HG03520 (cell line): ENCODE results near the gene SOCS1.
A peak's percentile ranks its signal among the peaks of the same experiment; 100 is the strongest.

Experiments
- ATAC-seq: cut with Tn5 transposase; IDR thresholded peaks from one replicate; pipeline ENCODE4 v1.9.1; 2021; ENCODE audit warnings: mild to moderate bottlenecking, moderate library complexity; ENCODE audit not compliant: unreplicated experiment

SOCS1 gene

DNA sequence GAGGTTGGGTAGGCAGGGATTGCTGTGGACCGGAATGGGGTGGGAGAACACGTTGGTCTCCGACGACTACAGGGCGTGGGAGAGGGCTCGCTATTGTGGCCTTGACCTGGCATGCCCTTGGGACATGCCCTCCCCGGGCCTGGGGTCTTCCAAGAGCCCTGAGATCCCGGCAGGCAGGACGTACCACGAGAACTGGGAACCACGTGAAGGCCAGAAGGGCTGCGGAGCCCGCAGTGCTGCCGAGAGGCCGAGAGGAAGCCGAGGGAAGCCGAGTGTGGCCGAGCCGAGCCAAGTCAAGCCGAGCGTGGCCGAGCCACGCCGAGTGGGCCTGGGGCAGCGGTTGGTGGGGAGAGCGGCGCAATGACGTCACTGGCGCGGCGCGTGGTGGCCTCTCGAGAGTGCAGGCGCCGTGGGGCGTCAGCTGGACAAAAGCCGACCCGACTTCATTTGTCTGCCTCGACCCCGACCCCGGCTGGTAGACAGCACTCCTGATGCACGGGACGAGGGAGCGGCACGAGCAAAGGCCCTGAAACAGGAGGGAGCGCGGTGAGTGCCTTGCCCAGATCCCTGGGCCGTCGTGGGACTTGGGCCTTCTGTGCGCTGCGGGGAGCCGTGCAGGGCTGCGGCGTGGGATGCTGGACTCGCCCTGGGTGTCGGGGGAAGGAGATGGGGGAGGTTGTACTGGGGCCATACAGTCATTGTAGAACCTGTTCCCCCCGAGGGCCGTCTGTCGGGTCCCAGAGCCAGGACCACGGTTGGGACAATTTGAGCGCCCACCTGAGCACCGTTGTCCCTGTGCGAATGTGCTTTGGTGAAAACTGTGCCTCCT, 6.6 kb downstream of the SOCS1 start:
- ATAC-seq: no peak

DNA sequence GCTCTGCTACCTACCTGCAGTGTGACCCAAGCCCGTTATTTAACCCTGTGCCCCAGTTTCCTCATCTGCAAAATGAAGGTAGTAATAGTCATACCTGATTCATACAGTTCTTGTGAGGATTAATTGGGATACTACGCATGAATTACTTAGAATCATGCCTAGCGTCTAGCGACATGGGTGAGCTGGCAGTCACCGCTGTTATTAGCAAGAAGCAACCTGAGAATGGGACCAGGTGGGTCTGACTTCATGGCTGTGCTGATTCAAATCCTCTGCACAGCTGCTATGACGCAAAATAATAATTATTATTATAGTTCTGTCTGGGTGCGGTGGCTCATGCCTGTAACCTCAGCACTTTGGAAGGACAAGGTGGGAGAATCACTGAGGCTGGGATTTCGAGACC, 7.9 kb downstream of the SOCS1 start:
- no peak for ATAC-seq

DNA sequence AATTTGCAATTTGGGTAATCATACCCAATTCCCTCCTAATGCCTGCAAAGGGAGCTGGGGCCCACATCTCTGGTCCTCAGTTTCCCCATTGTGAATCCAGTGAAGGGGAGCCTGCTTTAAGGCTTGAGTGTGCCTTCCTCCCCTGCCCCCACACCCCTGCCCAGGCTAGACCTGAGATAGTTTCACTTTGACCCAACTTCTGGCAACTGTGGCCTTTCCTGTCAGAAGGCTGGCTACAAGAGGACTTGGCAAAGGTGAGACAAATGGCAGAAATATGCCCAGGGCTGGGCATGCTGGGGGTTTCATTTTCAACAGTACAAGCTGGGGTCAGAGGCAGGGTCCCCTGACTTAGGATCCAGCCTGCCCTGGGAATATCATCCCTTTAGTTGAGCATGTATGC, 10.0 kb downstream of the SOCS1 start:
- no peak for ATAC-seq

DNA sequence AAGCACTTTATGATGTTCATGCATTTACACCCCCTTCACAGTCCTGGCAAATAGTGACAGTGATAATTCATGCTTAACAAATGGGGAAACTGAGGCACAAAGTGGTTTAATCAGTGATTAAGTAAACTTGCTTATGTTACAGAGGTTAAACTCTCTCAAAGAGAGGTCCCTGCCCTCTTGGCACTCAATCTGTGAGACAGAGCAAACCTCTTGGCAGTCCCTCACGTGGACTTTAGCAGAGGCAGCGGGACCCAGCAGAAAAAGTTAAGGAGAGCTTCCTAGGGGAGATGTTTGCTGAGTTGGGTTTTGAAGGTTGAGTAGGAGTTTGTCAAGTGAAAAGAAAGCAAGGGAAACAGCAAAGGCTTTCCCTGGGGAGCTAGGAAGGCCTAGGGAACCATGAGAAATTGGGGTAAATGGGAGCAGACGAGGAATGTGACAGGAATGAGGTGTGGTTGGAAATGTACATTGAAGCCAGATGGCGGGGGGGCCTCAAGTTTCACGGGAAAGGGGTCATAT, 10.7 kb downstream of the SOCS1 start:
- no peak for ATAC-seq

DNA sequence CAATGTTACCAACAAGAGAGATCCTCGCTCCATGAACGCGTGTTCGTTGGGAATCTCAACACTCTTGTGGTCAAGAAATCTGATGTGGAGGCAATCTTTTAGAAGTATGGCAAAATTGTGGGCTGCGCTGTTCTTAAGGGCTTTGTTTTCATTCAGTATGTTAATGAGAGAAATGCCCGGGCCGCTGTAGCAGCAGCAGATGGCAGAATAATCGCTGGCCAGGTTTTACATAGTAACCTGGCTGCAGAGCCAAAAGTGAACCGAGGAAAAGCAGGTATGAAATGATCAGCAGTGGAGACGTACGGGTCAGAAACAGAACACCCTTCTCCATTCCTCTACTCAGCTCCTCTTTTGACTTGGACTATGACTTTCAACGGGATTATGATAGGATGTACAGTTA, 13.3 kb downstream of the SOCS1 start:
- ATAC-seq: no peak

DNA sequence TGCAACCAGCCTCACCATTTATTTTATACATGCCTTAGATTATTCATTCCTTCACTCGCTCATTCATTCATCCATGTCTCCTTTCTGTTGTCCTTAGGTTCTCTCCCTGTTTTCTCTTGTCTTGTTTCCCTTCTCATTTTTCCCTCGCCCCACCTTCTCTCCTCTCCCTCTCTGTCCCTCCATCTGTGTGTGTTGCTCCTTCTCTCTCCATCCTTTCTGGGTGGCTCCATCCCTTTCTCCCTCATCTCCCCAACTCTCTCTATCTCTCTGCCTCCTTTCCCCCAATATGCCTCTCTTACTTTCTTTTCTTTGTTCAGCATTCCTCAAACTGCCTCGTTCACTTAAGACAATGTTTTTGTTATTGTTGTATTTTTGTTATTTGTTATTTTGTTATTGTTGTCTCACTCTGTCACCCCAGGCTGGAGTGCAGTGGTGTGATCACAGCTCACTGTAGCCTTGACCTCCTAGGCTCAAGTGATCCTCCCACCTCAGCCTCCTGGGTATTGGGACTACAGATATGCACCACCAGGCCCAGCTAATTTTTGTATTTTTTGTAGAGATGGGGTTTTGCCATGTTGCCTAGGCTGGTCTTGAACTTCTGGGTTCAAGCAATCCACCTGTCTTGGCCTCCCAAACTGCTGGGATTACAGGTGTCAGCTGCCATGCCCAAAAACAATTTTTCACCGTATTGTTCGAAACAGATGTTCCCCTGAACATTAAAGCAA, 14.4 kb downstream of the SOCS1 start:
- ATAC-seq: no peak

DNA sequence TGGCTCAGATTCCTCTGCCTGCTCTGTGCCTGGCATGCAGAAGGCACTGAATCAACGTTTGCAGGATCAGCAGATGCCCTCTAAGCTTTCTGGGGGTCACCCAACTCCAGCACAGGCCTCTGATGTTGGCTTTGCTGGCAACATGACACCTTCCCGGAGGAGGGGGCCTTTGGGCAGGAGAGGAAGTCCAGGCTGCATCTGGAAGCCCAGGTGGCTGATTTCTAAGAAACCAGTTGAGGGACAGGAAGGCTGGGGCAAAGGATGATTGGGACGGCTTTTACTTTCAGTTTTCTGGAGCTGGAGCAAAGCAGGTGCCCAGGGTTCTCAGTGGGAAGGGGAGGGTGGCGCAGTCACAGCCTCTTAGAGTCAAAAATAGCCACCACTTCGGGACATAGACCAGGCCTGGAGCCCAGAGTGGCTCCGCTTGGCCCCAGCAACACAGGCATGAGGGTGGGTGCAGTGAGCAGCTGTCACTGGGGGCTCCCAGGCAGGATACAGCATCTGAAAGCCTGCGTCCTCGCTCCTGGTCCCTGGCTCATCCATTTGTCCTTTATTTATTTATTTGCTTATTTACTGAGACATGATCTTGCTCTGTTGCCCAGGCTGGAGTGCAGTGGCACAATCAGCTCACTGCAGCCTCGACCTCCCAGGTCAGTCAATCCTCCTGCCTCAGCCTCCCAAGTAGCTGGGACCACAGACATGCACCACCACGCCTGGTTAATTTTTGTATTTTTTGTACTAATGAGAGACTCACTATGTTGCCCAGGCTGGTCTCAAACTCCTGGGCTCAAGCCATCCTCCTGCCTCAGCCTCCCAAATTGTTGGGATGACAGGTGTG, 15.1 kb downstream of the SOCS1 start:
- no peak for ATAC-seq

DNA sequence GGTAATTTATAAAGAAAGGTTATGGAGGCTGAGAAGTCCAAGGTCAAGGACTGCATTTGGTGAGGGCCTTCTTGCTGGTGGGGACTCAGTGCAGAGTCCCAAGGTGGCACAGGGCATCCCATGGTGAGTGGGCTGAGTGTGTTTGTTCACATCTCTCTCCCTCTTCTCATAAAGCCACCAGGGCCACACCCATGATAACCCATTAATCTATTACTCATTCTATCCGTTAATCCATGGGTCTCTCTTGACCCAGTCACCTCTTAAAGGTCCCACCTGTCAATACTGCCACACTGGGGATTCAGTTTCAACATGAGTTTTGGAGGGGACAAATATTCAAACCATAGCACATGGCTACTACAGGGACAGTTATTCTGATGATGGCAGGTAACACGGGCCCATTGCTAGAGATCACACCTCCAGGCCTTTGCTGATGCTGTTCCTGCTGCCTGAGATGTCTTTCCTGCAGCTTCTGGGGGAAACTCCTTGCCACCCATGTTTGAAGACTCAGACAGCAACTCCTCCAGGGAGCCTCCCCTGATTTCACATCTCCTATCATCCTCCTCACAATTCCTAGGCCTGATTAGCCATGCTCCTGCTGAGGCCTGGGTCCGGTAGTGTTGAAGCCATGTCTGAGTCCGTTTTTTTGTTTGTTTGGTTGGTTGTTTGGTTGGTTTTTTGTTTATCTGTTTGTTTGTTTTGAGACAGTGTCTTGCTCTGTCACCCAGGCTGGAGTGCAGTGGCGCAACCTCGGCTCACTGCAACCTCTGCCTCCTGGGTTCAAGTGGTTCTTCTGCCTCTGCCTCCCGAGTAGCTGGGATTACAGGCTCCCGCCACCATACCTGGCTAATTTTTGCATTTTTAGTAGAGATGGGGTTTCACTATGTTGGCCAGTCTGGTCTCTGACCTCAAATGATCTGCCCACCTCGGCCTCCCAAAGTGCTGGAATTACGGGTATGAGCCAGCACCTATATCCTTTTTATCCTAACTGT, 16.1 kb downstream of the SOCS1 start:
- no peak for ATAC-seq

DNA sequence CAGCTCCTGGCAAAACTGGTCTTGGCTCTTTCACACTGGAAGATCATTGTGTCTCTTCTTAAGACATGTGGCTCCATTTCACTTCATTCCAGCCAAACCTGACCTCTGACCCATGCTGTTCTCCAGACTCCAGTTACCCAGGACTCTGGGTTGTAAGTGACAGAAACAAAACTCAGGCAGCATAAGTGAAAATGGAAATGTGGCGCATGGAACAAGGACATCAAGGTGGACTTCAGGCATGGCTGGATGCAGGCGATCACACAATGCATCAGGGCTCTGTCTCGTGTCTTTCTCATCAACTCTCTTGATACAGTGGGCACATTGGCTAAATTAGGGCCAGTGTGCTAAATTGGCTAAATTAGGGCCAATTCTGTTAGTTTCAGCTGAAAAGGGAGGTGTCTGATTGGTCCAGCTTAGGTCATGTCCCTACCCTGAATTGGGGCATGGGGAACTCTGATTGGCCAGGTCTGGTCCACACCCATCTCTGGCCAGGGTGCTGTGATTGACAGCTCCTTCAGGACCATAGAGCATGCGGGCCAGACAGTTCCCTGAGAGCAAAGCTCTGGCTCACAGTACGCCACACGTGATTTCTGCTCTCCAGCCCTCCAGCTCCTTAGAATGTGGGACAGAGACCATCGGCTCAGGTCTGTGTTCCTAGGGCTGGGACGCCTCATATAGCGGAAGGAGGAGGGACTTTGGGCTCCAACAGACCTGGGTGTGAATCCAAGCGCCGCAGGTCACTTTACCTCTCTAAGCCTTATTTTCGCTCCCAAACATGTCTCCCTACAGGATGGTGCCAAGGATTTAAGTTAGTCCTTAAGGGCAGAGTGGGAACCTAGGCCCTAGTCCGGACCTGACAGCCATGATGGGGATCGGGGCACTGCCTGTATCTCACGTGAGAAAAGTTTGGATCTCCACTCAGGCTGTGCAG, 17.5 kb downstream of the SOCS1 start:
- no peak for ATAC-seq

DNA sequence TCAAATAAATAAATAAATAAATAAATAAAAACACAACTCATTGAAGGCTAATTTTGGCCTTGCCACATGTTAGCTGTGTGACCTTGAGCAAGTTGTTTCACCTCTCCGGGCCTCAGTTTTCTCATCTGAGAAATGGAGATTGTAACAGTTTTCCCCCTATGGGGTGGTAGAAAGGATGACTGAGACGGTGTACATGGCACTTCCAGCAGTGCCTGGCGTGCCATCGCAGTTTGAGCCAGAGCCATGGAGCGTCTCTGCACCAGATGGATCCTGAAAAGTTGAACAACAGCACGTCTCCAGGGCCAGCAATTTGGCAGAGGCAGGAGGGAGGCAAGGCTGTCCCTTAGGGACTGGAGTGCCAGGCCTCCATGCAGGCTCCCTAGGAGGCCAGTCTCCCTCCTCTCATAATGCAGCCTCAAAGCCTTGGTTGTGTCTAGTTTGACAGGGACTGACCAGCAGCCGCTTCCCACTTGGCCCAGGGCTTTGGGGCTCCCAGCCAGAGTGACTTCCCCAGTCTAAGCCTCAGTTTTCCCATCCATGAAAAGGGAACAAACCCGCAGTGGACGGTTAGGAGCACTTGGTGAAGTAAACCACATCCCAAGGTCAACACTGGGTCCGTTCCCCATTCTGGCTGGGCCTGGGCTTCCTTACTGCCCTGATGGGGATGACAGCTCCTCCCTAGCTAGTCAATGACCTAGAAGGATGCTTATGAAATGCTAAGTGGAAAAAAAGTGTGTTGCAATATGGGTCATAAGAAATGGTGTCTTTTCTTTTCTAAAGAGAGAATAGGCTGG, 19.3 kb downstream of the SOCS1 start:
- no peak for ATAC-seq

DNA sequence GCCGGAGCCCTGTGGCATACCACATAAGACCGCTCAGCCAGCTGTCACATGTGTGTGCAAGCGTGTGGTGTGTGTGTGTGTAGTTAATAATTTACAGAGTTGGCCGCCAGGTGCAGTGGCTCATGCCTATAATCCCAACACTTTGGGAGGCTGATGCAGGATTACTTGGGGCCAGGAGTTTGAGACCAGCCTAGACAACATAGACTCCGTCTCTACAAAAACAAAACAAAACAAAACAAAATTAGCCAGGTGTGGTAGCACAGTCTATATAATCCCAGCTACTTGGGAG, 20.4 kb downstream of the SOCS1 start:
- no peak for ATAC-seq

DNA sequence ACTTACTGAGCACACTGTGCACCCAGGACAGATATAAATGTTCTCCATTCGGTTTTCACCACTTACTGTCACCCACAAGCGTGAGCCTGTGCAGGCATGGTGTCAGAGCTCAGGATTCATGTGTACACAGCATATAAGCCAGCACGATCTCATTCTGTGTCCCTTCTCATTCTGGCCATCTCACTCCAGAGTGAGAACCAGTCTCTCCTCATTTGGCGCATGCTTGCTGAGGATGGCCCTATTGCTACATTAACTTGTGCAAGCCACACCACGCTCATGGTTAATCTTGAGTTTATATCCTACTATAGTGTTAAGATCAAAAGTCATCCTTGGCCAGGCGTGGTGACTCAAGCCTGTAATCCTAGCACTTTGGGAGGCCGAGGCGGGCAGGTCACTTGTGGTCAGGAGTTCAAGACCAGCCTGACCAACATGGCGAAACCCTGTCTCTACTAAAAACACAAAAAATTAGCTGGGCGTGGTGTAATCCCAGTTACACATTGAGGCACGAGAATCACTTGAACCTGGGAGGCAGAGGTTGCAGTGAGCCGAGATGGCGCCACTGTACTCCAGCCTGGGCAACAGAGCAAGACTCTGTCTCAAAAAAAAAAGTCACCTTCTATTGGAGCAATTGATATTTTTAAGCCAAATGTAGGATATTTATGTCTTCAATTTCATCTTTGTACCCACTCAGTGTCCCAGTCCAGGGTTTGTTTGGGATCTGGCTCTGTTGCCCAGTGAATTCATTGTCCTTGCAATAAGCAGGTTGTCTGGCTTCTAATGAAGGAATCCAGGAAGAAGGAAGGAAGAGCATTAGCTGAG, 20.9 kb downstream of the SOCS1 start:
- no peak for ATAC-seq

DNA sequence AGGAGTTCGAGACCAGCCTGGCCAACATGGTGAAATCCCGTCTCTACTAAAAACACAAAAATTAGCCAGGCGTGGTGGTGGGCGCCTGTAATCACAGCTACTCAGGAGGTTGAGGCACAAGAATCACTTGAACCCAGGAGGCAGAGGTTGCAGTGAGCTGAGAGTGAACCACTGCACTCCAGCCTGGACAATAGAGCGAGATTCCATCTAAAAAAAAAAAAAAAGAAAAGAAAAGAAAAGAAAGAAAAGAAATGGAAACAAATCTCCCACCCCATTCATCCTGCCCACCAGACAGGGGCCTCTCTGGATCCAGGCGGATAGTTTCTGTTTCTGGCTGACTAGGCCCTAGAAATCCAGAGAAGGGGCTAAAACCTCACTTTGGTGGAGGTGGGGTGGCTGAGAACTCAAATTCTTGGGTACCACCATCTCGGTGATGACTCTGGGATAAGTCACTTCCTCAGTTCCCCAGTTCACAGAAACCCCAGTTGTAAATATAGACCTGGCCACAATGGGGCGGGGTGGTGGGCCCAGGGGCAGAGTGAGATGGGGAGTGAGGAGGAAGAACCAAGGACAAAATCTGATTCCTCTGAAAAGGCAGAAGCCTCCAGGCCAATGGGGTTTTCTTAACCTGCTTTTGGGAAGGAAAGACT, 22.2 kb downstream of the SOCS1 start:
- no peak for ATAC-seq

DNA sequence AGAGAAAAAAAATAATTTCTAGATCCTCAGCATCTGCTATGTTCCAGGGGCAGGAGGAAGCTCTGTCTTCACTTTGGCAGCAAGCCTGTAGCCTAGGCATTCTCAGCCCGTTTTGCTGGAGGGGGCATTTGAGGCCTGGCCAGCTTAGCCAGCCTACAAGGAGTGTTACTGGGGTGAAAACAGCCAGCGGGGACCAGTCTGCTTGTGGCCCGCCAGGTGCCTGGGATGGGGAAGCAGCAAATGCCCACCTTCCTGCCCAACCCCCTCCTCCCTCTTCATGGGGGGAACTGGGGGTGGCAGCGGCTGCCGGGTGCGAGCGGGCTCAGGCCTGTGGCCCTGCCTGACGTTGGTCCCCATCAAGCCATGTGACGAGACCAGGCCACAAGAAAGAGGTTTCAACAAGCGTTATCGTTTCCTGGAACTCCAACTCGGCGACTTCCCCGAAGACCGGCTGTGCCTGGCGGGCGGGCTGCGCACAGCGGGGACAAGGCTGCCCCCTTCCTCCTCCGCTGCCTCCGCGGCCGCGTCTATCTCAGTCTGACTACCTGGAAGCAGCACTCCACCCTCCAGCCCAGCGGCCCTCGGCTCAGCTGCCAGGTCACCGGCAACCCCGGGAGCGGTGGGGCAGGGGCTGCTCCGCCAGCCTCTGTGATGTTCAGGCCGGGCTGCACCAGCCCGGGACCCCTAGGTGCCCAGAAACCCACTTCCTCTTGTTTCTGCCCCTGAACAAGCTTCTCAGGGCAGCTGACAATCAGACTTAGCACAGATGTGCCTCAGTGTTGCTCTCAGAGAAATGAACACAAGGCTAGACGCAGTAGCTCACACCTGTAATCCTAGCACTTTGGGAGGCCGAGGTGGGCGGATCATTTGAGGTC, 22.9 kb downstream of the SOCS1 start:
- ATAC-seq: peak; percentile 53

DNA sequence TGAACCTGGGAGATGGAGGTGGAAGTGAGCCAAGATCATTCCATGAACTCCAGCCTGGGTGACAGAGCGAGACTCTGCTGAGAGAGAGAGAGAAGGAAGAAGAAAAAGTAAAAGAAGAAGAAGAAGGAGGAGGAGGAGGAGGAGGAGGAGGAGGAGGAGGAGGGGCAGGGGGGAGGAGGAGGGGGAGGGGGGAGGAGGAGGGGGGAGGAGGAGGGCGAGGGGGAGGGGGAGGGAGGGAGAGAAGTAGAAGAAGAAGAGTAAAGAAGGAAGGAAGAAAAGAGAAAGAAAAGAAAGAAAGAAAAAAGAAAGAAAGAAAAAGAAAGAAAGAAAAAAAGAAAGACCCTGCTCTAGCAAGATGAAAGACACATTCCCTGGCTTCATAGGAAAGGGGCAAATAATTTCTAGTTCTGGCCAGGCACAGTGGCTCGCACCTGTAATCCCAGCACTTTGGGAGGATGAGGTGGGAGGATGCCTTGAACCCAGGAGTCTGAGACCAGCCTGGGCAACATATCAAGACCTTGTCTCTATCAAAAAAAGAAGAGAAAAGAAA, 23.6 kb downstream of the SOCS1 start:
- no peak for ATAC-seq
